HG03064 (cell line): ENCODE measurements around the gene RAB3C.

Source experiments
- ATAC-seq: cut with Tn5 transposase; IDR thresholded peaks from one replicate; pipeline ENCODE4 v1.9.1; 2021; ENCODE audit warnings: low read depth; ENCODE audit not compliant: unreplicated experiment

Gene RAB3C

DNA sequence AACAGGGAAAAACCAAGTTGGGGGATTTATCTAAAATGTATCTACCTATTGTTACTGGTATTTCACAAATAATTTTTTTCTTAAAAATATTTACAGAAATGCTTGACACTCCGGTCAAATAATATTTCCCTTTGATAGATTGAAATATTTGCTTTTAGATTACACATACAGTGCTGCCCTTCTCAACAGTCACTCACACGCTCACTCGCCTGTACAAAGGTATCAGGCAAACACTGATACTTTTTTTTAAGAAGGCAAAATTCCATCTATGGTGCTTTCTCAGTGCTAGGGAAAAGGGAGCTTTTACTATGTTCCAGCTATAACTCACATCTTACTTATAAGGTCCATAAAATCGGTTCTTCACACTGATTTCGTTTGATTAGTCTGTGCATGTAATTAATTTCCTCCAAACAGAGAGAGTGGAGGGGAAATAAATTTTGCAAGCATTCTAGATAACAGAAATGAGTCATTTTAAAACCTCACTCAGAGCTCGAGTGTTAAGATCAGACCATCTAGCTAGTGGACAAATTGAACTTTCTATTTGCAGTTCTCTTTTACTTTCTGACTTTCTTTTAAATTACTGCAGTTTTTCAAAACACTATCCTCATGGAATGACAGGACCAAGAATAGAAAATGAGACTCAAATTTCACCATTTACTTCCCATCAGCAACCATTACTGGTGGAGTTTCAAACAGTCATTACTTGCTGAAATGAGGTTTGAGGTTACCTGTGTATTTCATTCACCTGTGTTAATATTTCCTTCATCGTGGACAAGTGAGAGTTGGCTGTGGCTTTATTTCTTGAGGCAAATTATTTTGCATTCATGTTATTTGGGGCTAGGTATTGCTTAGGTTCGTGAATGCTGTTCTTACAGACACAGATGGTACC lies 273.2 kb downstream of the RAB3C start:
- no peak for ATAC-seq

- ATAC-seq = no peak
Measured at GRCh38 chr5:58857609-58858008, 274.7 kb downstream of the RAB3C start.

DNA sequence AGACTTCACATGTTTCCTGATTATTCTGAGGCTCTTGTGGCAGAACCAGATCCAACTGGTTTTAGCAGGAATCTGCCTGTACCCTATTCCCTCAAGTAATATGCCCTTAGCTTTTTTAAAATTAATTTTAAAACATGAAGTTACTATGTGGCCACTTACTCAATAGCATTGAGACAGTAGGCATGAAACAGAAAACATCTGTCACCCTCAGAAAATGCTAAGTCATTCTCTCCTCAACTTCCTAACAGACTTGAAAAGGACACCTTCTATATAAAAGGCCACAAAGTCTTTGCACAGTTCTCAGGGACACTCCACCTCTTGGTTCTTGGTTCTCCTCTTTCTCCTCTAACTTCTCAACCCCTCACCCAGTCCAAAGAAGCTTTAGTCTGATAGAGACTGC lies 277.8 kb downstream of the RAB3C start:
- ATAC-seq = no peak

DNA sequence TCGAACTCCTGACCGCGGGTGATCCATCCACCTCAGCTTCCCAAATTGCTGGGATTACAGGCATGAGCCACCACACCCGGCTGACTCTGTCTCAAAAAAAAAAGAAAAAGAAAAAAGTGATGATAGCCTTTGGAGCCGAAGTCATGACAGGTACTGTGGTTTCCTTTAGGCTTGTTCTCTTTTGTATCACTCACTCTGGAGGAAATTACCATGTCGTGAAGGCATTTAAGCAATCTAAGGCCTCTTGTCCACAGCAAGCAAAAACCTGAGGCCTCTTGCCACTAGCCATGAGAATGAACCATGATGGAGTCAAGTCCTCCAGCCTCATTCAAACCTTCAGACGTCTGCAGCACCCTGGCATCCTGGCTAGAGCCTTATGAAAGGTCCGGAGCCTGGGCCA lies 286.1 kb downstream of the RAB3C start:
- ATAC-seq = no peak

DNA sequence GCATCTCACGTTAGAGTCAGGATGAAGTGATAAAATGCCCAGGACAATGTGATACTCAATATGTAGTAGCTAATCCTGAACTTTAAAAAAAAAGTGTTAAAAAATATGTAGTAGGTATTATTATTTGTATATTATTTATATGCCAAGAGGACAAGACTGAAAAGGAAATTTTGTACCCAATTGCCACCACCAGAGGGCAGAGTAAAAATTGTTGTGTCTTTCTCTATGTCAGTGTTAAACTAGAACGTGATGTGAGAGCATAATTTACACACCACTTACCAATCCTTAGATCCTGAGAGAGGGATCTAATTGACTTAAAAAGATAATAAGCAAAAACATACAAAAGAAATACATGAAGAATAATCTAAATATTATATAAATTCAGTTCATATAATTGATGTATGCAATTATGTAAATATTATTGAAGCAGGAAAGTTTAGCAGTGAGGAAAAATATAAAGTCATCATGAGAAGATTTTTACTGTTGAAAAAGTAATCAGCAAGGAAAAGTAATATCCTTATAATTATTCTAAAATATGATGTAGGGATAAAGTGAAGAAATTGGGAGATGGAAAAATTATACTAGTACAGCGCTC lies 288.9 kb downstream of the RAB3C start:
- ATAC-seq = no peak

- no peak for ATAC-seq
Measured at GRCh38 chr5:58872670-58873273, 289.9 kb downstream of the RAB3C start.

GRCh38 chr5:58875599-58875998 lies 292.7 kb downstream of the RAB3C start:
- ATAC-seq = no peak

- peak; percentile 66 for ATAC-seq
Measured at GRCh38 chr5:58885260-58885659, 302.4 kb downstream of the RAB3C start.

DNA sequence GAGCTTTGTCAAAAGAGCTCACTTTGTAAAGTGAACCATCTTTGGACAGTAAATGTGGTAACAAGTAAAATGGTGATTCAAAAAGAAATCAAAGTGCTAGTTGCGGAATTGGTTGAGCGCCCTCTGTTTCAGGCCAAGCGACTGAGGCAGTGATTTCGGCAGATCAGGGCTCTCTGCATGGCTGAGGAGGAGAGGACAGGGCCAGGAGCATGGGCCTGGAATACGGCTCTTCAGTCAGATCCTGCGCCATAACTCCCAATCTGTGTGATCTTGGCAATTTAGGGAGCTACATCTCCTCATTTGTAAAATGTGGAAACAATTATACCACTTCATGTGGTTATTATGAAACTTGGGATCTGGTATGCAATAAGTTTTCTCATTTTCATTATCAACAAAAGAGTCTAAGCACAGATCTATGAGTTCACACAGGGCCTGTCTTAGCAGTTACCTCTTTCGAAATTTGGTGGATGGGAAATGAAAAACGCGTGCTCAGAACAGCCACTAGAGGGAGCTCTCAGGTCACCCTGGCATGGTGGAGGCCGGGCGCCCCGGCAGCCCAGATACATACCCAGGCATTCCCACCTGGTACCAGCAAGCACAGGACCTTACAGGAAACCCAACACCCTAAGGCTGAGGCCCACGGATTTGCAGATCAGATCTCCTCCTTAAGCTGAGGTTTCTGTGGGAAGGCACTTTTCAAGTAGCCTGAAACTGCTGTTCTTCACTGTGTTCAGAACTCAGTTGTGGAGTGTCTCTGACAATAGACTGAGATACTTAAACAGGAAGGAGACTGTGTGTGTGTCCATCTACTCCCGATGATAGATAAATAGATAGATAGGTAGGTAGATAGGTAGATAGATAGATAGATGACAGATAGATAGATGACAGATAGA lies 303.7 kb downstream of the RAB3C start:
- peak; percentile 74 for ATAC-seq

- no peak for ATAC-seq
Measured at GRCh38 chr5:58887311-58887710, 304.4 kb downstream of the RAB3C start.

DNA sequence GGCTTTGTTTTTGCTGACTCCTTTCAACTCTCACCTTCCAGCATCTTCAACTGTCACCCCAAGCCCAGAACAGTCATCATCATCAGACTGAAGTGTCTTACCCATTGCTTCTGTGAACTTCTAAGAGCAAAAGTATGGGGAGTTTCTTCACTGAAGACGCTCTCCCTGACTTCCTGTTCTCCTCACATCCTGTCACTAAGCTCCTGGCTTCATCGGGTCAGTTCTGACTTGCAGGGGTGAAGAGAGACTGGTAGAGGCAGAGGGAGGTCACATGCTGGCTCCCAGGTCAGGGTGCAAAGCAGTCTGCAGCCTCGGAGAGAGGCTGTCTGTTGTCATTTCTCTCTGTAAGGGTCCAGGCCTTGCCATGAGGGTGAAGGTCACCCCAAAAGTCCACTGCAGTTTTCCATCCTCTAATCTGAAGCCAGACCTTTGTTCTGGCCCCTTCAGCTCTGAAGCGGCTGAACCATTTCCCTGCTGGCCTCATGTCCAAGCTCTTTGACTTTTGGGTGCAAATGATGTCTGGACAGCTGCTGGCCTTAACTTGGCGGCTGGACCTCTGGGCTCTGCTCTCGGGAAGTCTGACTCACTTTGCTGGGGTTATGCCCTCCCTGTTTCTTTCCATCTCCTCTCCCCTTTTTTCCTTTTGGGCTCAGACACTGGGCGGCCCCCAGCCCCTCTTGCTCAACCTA lies 305.0 kb downstream of the RAB3C start:
- no peak for ATAC-seq

DNA sequence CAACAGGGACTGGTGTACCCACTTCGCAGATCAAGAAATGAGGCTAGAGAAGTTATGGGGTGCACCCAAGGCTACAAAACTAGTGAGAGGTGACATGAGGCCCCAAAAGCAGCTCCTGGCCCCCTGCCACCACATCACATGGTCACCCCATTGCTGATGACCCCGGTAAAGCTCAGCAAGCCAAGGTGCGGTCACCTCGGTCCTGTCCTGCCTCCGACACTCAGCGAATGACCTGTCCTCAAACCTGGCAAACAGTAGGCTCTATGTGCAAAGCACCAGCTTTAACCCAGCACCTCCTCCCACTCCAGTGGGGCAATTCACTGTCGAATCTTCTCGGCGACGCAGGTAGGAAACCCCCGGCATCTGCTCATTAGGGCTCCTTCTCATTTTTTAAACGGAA lies 307.4 kb downstream of the RAB3C start:
- ATAC-seq = no peak

DNA sequence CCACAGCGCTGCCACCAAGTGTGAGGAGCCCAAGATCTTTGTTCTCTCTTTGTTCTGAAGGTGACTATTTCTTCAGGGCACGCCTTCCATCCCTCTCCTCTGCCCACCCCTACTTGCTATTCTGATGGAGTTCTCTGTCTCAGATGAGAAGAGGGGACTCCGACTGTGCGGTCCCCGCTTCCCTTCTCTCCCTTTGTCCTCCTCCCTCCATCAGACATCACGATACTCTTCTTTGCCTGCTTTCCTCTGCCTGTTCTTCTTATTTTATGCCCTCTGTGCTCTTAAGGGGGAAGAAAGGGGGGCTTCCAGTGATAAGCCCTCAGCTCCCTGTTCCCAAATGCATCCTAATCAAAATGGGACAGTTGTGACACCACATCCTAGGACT lies 307.8 kb downstream of the RAB3C start:
- ATAC-seq = no peak

- ATAC-seq = no peak
Measured at GRCh38 chr5:58891086-58891970, 308.5 kb downstream of the RAB3C start.

- ATAC-seq = no peak
Measured at GRCh38 chr5:58891971-58892343, 309.1 kb downstream of the RAB3C start.

GRCh38 chr5:58893551-58893950 lies 310.7 kb downstream of the RAB3C start:
- ATAC-seq = no peak

DNA sequence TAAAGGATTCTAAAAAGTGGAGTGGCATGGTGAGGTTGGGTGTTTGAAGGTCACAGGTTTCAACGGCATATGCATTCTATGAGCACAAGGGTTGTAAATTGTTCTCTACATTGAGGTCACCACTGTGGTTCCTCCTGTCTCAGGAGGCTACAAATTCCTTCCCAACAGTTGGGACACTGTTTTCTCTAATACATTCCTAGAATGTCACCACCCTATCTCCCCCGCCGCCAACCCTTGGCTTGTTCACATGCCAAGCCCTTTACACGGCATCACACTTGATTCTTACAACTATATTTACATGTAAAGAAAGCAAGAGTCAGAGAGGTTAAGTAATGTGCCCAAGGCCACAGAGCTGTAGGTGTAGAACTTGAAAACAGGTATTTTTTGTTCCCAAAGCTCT lies 315.1 kb downstream of the RAB3C start:
- ATAC-seq = no peak

DNA sequence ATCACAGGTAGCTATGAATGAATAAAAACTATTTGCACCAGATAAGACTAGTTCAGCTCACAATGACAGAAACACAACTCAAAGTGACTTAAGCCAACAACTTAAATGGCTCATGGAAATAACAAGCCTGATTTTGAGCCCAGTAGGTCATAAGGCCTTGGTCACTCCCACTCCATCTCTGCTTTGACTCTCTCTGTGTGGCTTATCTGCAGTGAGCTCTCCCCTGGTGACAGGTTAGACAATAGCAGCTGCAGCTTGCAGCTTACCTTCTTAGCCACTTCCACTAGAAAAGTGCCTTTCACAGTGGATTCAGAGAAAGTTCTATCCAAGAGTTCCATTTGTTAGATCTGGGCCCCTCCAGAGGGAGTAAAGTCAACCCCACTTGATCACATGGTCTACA lies 315.7 kb downstream of the RAB3C start:
- ATAC-seq = no peak

GRCh38 chr5:58901271-58901670 lies 318.4 kb downstream of the RAB3C start:
- no peak for ATAC-seq
